Measurements from ENCODE around the gene GRIN2A. TPM values are rescaled to one million over a fixed set of nuclear protein-coding genes. Genes with fewer than 3 reads are reported as not detected.

GRIN2A gene
- total RNA-seq, 2 experiments from 2014 or later, result not detected

DNA sequence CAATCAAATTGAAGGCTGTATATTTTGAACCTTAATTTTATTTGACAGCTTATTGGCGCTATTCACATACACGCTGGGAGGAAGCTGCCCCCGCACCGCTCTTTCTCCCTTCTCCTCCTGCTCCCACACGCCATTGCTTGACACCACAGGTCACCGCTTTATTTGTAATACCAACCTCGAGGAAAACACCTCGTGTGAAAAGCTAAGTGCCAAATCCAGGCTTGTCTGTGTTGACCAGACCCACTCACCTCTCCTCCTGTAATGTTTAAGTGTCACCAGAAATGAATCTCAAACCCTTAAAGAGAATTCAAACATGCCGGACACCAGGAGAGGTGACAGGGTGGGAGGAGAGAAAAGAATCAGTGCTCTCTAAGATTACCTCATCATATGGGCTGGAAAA lies 331.4 kb downstream of the GRIN2A start:
- no peaks in the 10 kb centered on the region for H3K27me3 Mint-ChIP-seq
- H3K4me3 Mint-ChIP-seq, result no peak overlapping the region
- TF ChIP-seq, protein P1, sequence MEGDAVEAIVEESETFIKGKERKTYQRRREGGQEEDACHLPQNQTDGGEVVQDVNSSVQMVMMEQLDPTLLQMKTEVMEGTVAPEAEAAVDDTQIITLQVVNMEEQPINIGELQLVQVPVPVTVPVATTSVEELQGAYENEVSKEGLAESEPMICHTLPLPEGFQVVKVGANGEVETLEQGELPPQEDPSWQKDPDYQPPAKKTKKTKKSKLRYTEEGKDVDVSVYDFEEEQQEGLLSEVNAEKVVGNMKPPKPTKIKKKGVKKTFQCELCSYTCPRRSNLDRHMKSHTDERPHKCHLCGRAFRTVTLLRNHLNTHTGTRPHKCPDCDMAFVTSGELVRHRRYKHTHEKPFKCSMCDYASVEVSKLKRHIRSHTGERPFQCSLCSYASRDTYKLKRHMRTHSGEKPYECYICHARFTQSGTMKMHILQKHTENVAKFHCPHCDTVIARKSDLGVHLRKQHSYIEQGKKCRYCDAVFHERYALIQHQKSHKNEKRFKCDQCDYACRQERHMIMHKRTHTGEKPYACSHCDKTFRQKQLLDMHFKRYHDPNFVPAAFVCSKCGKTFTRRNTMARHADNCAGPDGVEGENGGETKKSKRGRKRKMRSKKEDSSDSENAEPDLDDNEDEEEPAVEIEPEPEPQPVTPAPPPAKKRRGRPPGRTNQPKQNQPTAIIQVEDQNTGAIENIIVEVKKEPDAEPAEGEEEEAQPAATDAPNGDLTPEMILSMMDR (IDR thresholded peaks at IDR 0.05), result no peak
- H3K36me3 Mint-ChIP-seq (ENCODE audit: low read depth), result no peaks in the 10 kb centered on the region
- no peak for DNase-seq
- CTCF ChIA-PET, result no interaction called here
- no peak overlapping the region for H3K27ac Mint-ChIP-seq
- no peaks in the 10 kb centered on the region for H3K9me3 Mint-ChIP-seq
- no peaks in the 10 kb centered on the region for H3K4me1 Mint-ChIP-seq (ENCODE audit: low read depth)
- intact Hi-C loops (cut with micrococcal nuclease), result no loop called here
- POLR2A ChIA-PET, result no interaction called here
- ATAC-seq, result no peak

DNA sequence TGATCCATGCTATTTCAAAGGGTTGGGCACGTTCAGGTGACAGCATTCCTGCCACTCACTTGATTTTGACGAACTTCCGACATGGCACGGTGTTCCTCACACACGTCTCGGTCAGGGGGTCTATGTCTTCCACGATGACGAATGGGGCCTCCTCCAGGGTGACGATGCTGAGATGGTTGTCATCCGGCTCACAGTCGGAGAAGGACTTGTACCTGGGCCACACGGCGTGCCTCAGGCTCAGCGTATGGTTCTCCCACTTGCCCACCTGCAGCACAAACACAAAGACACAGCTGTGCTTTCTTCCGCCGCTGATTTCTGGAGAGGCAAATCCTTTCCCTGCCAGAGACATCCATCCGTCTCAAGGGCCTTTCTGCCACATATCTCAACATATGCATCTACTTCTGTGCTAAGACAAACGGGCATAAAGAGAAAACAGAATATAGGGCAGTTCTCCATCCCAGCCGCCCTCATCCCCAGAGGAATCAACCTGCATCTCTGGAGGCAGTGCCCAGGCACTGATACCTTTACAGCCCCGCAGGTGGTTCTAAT lies 332.5 kb downstream of the GRIN2A start:
- Mint-ChIP-seq H3K9me3 (no peaks in the 10 kb centered on the region), H3K4me1 (ENCODE audit: low read depth) (no peaks in the 10 kb centered on the region), H3K27me3 (no peaks in the 10 kb centered on the region), H3K36me3 (ENCODE audit: low read depth) (no peaks in the 10 kb centered on the region), H3K27ac (no peak overlapping the region), H3K4me3 (no peak overlapping the region)
- TF ChIP-seq, protein P1 (IDR thresholded peaks at IDR 0.05), result no peak
- ATAC-seq (no peak), DNase-seq (no peak)
- CTCF ChIA-PET, result no interaction called here
- intact Hi-C loops (cut with micrococcal nuclease), result no loop called here
- POLR2A ChIA-PET, result no interaction called here

DNA sequence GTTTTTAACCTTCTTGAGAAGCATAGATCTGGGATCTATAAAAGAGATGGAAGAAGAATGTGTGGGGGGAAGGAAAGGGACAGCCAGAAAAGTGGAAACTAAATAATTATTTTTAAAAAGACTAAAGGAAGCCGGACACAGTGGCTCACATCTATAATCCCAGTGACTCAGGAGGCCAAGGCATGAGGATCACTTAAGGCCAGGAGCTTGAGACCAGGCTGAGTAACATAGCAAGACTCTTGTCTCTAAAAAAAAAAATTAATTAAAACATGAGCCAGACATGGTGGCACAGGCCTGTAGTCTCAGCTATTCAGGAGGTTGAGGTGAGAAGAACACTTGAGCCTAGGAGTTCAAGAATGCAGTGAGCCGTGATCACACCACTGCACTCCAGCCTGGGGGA lies 335.1 kb downstream of the GRIN2A start:
- ChIA-PET POLR2A (no interaction called here), CTCF (no interaction called here)
- ATAC-seq (no peak), DNase-seq (no peak)
- Mint-ChIP-seq H3K4me3 (no peak overlapping the region), H3K9me3 (no peaks in the 10 kb centered on the region), H3K36me3 (ENCODE audit: low read depth) (no peaks in the 10 kb centered on the region), H3K27ac (no peak overlapping the region), H3K4me1 (ENCODE audit: low read depth) (no peaks in the 10 kb centered on the region), H3K27me3 (no peaks in the 10 kb centered on the region)
- intact Hi-C loops (cut with micrococcal nuclease), result no loop called here
- TF ChIP-seq, protein P1 (IDR thresholded peaks at IDR 0.05), result no peak

DNA sequence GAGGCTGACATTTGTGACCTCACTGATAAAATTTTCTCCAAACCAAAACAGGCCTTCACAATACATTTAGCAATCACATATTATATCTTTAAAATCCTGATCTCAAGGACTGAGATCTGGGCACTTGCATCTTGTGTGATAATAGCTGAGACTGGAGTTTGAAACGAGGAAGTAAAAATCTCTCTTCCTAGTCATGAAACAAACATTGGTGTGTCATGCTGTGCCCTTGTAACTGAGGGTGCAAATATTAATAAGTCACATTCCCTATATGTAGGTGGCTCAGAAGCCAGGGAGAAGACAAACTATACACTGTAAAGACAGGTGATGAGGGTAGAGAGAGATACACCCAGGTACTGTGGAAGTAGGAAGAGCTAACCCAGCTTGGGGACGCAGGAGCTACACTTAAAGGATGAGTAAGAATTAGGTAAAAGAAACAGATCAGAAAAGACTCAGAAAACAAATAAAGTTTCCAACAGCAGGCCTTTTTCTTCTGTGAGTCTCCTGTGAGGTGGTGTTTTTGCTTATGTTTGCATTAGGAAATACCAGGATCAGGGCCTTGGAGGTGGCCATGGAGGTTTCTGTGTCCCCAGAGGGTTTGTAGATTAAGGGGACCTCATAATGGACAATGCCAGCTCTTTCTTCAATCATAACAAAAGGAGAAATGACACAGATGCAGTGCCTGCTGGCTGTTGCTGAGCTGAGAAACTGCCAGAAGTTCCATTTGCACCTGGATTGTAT lies 335.7 kb downstream of the GRIN2A start:
- no peaks in the 10 kb centered on the region for H3K36me3 Mint-ChIP-seq (ENCODE audit: low read depth)
- CTCF ChIA-PET, result no interaction called here
- DNase-seq (no peak), ATAC-seq (no peak)
- TF ChIP-seq, protein P1 (IDR thresholded peaks at IDR 0.05), result no peak
- H3K4me1 Mint-ChIP-seq (ENCODE audit: low read depth), result no peaks in the 10 kb centered on the region
- H3K9me3 Mint-ChIP-seq, result no peaks in the 10 kb centered on the region
- H3K4me3 Mint-ChIP-seq, result no peak overlapping the region
- no peak overlapping the region for H3K27ac Mint-ChIP-seq
- POLR2A ChIA-PET, result no interaction called here
- intact Hi-C loops (cut with micrococcal nuclease), result no loop called here
- no peaks in the 10 kb centered on the region for H3K27me3 Mint-ChIP-seq

- Mint-ChIP-seq H3K36me3 (ENCODE audit: low read depth) (no peaks in the 10 kb centered on the region), H3K27me3 (no peaks in the 10 kb centered on the region), H3K4me3 (no peak overlapping the region), H3K9me3 (no peaks in the 10 kb centered on the region), H3K4me1 (ENCODE audit: low read depth) (no peaks in the 10 kb centered on the region), H3K27ac (no peak overlapping the region)
- POLR2A ChIA-PET, result no interaction called here
- intact Hi-C loops (cut with micrococcal nuclease), result no loop called here
- ATAC-seq, result no peak
- CTCF ChIA-PET, result no interaction called here
- DNase-seq, result no peak
- TF ChIP-seq, protein P1 (IDR thresholded peaks at IDR 0.05), result no peak
Observed at GRCh38 chr16:9845661-9846361, 336.4 kb downstream of the GRIN2A start.

All from activated CD8-positive, alpha-beta T cell treated with anti-CD3 and anti-CD28 coated beads for 36 hours (primary cell).